Smooth muscle cell (in vitro differentiated cells): ENCODE data around the gene CLIP3. TPM values are rescaled to one million over a fixed set of nuclear protein-coding genes. Genes with fewer than 3 reads are reported as not detected.

ENCODE experiments used
- DNase-seq: peaks from one replicate; lab custom pipeline; 2025; ENCODE audit not compliant: unreplicated experiment; lab: John Stamatoyannopoulos, UW
- H2AFZ ChIP-seq: fragments of 200-600 bp; sonication (generic); 2 replicates; pipeline ENCODE4 v1.6.0; 2016; ENCODE audit warnings: antibody characterized with exemption, low read depth, mild to moderate bottlenecking
- H3F3A ChIP-seq: fragments of 200-600 bp; sonication (generic); 2 replicates; pipeline ENCODE4 v1.6.0; 2017; ENCODE audit warnings: antibody characterized with exemption, low read depth
- H3K27ac ChIP-seq: fragments of 200-600 bp; sonication (generic); 2 replicates; pipeline ENCODE4 v1.5.1; 2016; ENCODE audit warnings: low read depth, mild to moderate bottlenecking
- H3K27me3 ChIP-seq: fragments of 200-600 bp; sonication (generic); 2 replicates; pipeline ENCODE4 v1.6.1; 2016; ENCODE audit warnings: low read depth, mild to moderate bottlenecking
- H3K36me3 ChIP-seq: fragments of 200-600 bp; sonication (generic); 2 replicates; pipeline ENCODE4 v1.5.1; 2016; ENCODE audit warnings: low read depth
- H3K4me1 ChIP-seq: fragments of 200-600 bp; sonication (generic); 2 replicates; pipeline ENCODE4 v1.5.1; 2016; ENCODE audit warnings: low read depth
- H3K4me2 ChIP-seq: fragments of 200-600 bp; sonication (generic); 2 replicates; pipeline ENCODE4 v1.6.0; 2016; ENCODE audit warnings: mild to moderate bottlenecking
- H3K4me3 ChIP-seq: fragments of 200-600 bp; sonication (generic); 2 replicates; pipeline ENCODE4 v1.5.1; 2016; ENCODE audit warnings: mild to moderate bottlenecking
- H3K79me2 ChIP-seq: fragments of 200-600 bp; sonication (generic); 2 replicates; pipeline ENCODE4 v1.6.0; 2016; ENCODE audit warnings: low read depth, mild to moderate bottlenecking
- H3K9ac ChIP-seq: fragments of 200-600 bp; sonication (generic); 2 replicates; pipeline ENCODE4 v1.6.0; 2016; ENCODE audit warnings: low read depth
- H3K9me3 ChIP-seq: fragments of 200-600 bp; sonication (generic); replicated peaks from 2 replicates; pipeline ENCODE4 v1.5.1; 2016; ENCODE audit warnings: low read depth
- H4K20me1 ChIP-seq: fragments of 200-600 bp; sonication (generic); 2 replicates; pipeline ENCODE4 v1.6.0; 2016; ENCODE audit warnings: low read depth
- WGBS: methylation state at CpG from one replicate; pipeline ENCODE4 v1.1.7; 2016; ENCODE audit warnings: low lambda C conversion rate; 5-methylcytosine and 5-hydroxymethylcytosine counted together
- polyA plus RNA-seq: library from polyadenylated mRNA; unstranded; fragments of >200 nt; fragmentation: Nextera tagmentation; extraction: Ambion mirVana; gene quantifications from 2 replicates; pipeline ENCODE4 v1.2.1, GENCODE V29; 2016
- total RNA-seq: library from RNA; depleted of rRNA; stranded (reverse); fragments of >200 nt; gene quantifications from 2 replicates; pipeline ENCODE4 v1.2.3, GENCODE V29; 2014
- TF ChIP-seq, protein P1 (sequence below): fragments of 200-600 bp; sonication (generic); IDR thresholded peaks from 2 replicates; pipeline ENCODE4 v1.5.1; 2017; ENCODE audit warnings: borderline replicate concordance, mild to moderate bottlenecking, antibody characterized with exemption; ENCODE audit not compliant: insufficient read depth, poor library complexity, severe bottlenecking

Gene CLIP3
- total and polyA plus RNA-seq, 2 experiments from 2014 or later = 10.7 to 36.7 TPM

DNA sequence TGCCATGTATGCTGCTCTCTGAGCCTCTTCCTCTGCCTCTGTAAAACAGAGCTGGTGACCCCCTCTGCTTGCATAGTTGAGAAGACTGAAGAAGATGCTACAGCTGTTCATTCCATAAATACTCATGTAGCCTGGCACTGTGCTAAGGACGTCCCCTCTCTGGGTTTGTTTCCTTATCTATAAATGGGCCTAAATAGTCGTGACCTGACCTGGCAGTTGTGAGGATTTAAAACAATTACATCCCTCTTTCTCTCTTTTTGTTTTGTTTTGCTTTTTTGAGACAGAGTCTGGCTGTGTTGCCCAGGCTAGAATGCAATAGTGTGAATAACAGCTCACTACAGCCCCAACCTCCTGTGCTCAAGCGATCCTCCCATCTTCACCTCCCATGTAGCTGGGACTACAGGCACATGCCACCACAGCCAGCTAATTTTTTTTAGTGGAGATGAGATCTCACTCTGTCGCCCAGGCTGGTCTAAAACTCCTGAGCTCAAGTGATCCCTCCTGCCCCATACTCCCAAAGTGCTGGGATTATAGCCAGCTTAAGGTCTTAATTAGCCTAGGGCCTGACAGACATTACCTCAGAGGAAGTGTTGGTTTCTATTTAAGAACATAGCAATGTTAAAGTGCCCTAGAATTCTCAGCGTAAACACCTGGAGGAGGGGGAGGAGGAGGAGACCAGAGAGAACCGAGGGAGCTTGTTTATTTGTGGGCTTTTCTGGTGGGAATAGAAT is 26.7 kb upstream of the CLIP3 start:
- peaks cover 16% of the 10 kb centered on the region for H3K79me2 ChIP-seq
- H3K36me3 ChIP-seq = no peaks in the 10 kb centered on the region
- no peak for DNase-seq
- no peak overlapping the region for H3K4me2 ChIP-seq
- H3K4me1 ChIP-seq = peaks cover 8% of the 10 kb centered on the region
- TF ChIP-seq, protein P1, sequence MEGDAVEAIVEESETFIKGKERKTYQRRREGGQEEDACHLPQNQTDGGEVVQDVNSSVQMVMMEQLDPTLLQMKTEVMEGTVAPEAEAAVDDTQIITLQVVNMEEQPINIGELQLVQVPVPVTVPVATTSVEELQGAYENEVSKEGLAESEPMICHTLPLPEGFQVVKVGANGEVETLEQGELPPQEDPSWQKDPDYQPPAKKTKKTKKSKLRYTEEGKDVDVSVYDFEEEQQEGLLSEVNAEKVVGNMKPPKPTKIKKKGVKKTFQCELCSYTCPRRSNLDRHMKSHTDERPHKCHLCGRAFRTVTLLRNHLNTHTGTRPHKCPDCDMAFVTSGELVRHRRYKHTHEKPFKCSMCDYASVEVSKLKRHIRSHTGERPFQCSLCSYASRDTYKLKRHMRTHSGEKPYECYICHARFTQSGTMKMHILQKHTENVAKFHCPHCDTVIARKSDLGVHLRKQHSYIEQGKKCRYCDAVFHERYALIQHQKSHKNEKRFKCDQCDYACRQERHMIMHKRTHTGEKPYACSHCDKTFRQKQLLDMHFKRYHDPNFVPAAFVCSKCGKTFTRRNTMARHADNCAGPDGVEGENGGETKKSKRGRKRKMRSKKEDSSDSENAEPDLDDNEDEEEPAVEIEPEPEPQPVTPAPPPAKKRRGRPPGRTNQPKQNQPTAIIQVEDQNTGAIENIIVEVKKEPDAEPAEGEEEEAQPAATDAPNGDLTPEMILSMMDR = no peak
- H3K4me3 ChIP-seq = no peak overlapping the region
- no peak overlapping the region for H3K27ac ChIP-seq
- H3K9ac ChIP-seq = no peak overlapping the region
- H2AFZ ChIP-seq = no peak overlapping the region
- H4K20me1 ChIP-seq = no peaks in the 10 kb centered on the region
- 88% methylated on average over 6 of the region's 6 CpGs for WGBS
- H3K27me3 ChIP-seq = no peaks in the 10 kb centered on the region
- no peaks in the 10 kb centered on the region for H3K9me3 ChIP-seq
- H3F3A ChIP-seq = no peaks in the 10 kb centered on the region

DNA sequence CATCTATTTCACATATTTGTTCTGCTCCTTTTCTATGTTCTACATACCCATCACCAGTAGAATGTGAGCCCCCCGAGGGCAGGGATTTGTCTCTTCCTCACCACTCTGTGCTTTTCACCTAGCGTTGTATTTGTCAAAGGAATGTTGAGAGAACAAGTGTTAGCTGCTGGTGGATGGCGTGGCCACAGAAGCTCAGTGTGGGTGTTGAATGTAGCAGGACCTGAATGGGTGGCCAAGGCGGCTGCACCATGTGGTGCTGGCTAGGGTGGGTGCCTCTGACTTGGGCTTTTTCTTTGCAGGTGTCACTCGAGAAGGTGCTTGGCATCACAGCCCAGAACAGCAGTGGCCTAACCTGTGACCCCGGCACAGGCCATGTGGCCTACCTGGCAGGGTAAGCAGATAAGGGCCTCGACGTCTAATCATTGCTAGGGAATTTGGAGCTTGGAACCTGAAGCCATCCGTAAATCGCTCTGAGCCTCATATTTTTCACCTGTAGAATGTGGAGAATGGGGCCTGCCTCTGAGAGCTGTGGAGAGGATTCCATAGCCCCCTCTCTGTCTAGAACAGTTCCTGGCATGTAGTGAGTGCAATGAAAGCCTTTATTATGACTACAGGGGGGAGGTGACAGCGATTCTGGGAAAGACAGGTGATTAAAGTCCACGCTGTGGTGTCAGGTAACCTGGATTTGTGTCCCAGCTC is 26.0 kb upstream of the CLIP3 start:
- peaks cover 3% of the 10 kb centered on the region for H3F3A ChIP-seq
- H2AFZ ChIP-seq = no peak overlapping the region
- TF ChIP-seq, protein P1 = no peak
- H3K9me3 ChIP-seq = no peaks in the 10 kb centered on the region
- no peaks in the 10 kb centered on the region for H3K36me3 ChIP-seq
- H3K4me3 ChIP-seq = no peak overlapping the region
- no peaks in the 10 kb centered on the region for H4K20me1 ChIP-seq
- no peak overlapping the region for H3K4me2 ChIP-seq
- DNase-seq = no peak
- H3K4me1 ChIP-seq = peaks cover 8% of the 10 kb centered on the region
- H3K79me2 ChIP-seq = peaks cover 16% of the 10 kb centered on the region
- no peaks in the 10 kb centered on the region for H3K27me3 ChIP-seq
- WGBS = 89% methylated on average over 12 of the region's 12 CpGs
- H3K9ac ChIP-seq = no peak overlapping the region
- H3K27ac ChIP-seq = no peak overlapping the region

DNA sequence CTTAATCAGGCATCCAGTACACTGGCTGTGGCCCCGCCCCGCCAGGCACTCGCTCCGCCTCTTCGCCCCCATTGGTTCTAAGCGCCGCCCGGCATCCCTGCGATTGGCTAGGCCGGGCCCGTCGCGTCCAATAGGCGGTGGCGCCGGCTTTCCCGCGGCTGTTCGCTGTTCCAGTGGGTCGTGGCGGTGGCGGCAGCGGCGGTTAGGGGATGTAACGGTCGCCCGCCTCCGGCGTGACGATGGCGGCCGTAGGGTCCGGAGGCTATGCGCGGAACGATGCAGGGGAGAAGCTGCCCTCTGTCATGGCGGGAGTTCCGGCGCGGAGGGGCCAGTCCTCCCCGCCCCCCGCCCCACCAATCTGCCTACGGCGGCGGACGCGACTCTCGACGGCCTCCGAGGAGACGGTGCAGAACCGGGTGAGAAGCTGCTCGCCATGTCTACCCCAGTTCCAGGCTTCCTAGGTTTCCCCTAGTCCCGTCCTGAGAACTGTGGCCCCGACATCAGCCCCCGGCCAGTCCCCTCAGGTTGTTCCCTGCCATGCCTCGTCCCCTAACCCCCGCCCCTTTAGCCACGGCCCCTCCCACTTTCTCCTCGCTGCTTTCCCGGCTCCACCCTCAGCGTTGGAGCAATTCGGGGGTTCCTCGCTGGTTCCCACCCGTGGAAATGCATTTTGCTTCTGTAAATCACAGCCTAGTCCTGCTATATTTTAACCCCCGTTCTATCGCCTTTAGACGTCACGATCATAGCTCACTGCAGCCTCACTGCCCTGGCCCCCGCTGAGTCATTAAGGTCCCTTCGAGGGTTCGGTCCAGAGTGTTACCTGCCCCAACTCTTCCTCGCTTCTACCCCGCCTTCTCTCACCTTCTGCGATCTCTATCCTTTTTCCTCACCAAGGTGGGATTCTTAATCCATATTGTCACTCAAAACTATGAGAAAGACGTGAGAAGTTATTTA is 22.3 kb upstream of the CLIP3 start, which contains the start of gene WDR62:
Gene WDR62 (plus strand): TSS at position 165 of the 954 bp plus-strand sequence. CDS start 75 bp downstream, at position 240.
- Histone ChIP-seq H3K4me3 (peak within 1 kb of the TSS; percentile 84), H3K36me3 (no peaks in the 10 kb centered on the region), H3K27ac (peak within 1 kb of the TSS; percentile 90), H3K27me3 (no peaks in the 10 kb centered on the region), H3K9ac (peak within 1 kb of the TSS; percentile 83), H2AFZ (peak within 1 kb of the TSS; percentile 94), H4K20me1 (no peaks in the 10 kb centered on the region), H3K79me2 (peaks cover 16% of the 10 kb centered on the region), H3K4me2 (peak within 1 kb of the TSS; percentile 94), H3K4me1 (peaks cover 8% of the 10 kb centered on the region), H3K9me3 (no peaks in the 10 kb centered on the region), H3F3A (peaks cover 6% of the 10 kb centered on the region)
- TF ChIP-seq, protein P1 = no peak
- under 1% methylated on average over 58 of the region's 76 CpGs for WGBS
- peak; percentile 98 for DNase-seq
